ENCODE measurements around the gene CDCA4. TPM values are rescaled to one million over a fixed set of nuclear protein-coding genes. Genes with fewer than 3 reads are reported as not detected.
A peak's percentile ranks its signal among the peaks of the same experiment; 100 is the strongest.
"Not testable (repeated sequence)": the region's sequence is repeated elsewhere in the genome, so short reads cannot be mapped to it uniquely, and the experiment has no call there.

CDCA4 gene
- total and polyA plus RNA-seq, 4 experiments from 2014 or later, result 17.1 to 20.9 (median 18.9) TPM

DNA sequence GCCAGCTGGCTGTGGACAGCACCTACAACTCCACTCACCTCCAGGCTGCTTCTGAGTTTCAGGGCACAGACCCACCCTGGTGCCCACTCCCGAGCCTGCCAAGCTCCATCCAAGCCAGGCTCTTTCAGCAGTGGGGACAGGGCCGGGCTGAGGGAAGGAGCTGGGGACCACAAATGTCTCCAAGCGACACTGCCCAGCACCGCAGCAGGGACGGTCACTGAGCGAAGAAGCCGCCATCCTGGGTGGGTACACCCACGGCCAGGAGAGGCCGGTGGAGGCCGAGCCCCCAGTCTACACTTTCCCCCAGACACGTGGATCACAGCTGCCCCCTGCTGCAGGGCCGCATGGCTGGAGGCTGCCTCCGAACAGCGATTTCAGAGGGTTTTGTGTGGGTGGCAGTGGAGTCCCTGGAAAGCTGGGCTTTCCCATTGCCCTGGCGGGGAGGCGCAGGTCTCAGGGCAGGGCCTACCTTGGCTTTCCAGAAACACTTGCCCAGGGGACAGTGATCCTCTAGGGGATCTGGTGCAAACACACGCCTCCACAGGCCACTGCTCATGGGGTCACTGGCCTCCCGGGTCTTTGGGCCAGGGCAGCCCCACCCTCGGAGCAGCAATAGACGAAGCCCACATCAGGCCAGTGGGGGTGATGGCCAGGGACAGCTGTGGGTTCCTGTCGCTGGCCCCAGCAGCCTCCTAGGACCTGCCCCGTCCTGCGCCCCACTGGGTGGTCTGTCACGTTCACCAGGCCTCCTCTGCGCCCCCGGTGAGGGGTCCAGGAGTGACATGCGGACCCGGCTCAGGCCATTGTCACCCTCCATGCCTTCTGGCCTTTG is 45.6 kb upstream of the CDCA4 start:
- Mint-ChIP-seq H3K4me1 (peaks cover 33 to 87% (median 62%) of the 10 kb centered on the region in 4 donors), H3K4me3 (peak overlapping the region; percentile 66 to 97 (median 95)), H3K27me3 (no peaks in the 10 kb centered on the region), H3K27ac (peak overlapping the region; percentile 92 to 100 (median 99)), H3K36me3 (peaks cover 0 to 13% of the 10 kb centered on the region in 2 donors), H3K9me3 (no peaks in the 10 kb centered on the region)
- peak overlapping the region; percentile 93 for H3K27ac ChIP-seq (ENCODE audit: low read depth, low read length)
- CTCF ChIA-PET (ENCODE audit: partially characterized antibody), result interaction anchor here (0.8 to 12.3 kb wide), 6 partner anchors 7 to 91 kb away, joined by 3 to 163 read pairs (median 6); no protein-coding TSS in a partner anchor
- POLR2A ChIA-PET (ENCODE audit: partially characterized antibody), result interaction anchor here (0.9 to 12.5 kb wide), 18 partner anchors 8 to 415 kb away, joined by 3 to 230 read pairs (median 6); partner anchors contain the start of genes BRF1, CDCA4, CLBA1 and PACS2
- peaks cover 86% of the 10 kb centered on the region for H3K4me1 ChIP-seq (ENCODE audit: insufficient read depth, low read length)
- intact Hi-C loops (cut with micrococcal nuclease), result no loop called here
- no peaks in the 10 kb centered on the region for H3K27me3 ChIP-seq (ENCODE audit: insufficient read depth, low read length)
- H3K36me3 ChIP-seq (ENCODE audit: insufficient read depth, low read length), result no peaks in the 10 kb centered on the region
- H3K4me3 ChIP-seq (ENCODE audit: low read length in 2 of 2), result peak overlapping the region; percentile 89 to 97
- H3K9me3 ChIP-seq (ENCODE audit: control insufficient read depth in 1 of 2, low read length in 2 of 2), result no peaks in the 10 kb centered on the region
- no peak for DNase-seq

DNA sequence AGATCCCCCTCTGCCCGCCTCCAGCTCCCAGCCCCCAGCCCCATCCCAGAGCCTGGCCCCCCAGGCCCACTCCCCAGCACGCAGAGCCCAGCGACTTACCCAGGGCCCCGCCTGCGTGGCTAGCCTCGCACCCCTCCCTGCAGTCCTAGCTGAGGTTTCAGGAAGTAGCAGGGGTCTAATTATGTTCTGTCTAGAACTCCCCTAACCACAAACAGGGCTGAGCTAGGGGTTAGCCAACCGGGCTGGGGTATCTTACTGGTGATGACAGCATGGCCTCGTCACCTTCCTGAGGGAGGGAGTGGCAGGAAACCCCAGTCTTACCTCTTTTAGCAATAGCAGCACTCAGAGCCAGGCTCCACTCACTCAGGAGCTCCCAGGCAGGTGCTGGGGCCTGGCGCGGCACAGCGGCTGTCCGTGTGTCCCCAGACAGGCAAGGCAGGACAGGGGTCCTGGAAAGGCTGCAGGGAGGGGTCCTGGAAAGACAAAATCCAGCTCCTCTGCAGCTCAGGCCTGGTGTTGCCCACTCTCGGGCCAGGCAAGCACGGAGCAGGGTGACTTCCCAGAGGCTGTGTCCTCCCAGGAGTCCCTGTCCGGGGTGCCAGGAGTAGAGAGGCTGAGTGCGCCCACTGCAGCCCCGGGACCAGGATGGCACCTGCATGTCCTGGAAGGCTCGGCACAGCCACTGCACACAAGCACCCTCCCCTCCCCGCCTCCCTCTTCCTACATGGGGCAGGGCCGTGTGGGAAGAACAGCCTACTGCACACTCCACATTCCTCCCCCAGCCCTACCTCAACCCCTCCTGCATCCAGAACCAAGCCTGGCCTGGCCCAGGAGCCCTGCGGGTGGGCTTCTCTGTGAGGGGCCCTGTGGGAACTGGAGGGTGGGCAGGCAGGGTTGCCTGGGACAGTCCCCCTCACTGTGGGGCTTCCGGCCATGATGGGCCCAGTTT is 44.7 kb upstream of the CDCA4 start, which contains the start of gene GPR132:
TSS of gene GPR132 (minus strand) at position 151 of the 949 bp plus-strand sequence. CDS start 10,010 bp downstream, outside the sequence.
- Mint-ChIP-seq H3K9me3 (no peaks in the 10 kb centered on the region), H3K4me3 (peak within 1 kb of the TSS; percentile 89 to 97 (median 95)), H3K36me3 (peaks cover 0 to 13% of the 10 kb centered on the region in 2 donors), H3K4me1 (peaks cover 34 to 85% (median 62%) of the 10 kb centered on the region in 4 donors), H3K27ac (peak within 1 kb of the TSS; percentile 92 to 100 (median 99)), H3K27me3 (no peaks in the 10 kb centered on the region)
- Histone ChIP-seq H3K9me3 (ENCODE audit: control insufficient read depth in 1 of 2, low read length in 2 of 2) (no peaks in the 10 kb centered on the region), H3K36me3 (ENCODE audit: insufficient read depth, low read length) (no peaks in the 10 kb centered on the region), H3K4me1 (ENCODE audit: insufficient read depth, low read length) (peaks cover 91% of the 10 kb centered on the region), H3K27ac (ENCODE audit: low read depth, low read length) (peak within 1 kb of the TSS; percentile 93), H3K4me3 (ENCODE audit: low read length in 2 of 2) (peak within 1 kb of the TSS; percentile 89 to 97), H3K27me3 (ENCODE audit: insufficient read depth, low read length) (no peaks in the 10 kb centered on the region)
- ChIA-PET CTCF (ENCODE audit: partially characterized antibody) (interaction anchor here (0.8 to 12.3 kb wide), 8 partner anchors 10 to 90 kb away, joined by 3 to 163 read pairs (median 4); partner anchors contain the start of gene CDCA4), POLR2A (ENCODE audit: partially characterized antibody) (interaction anchor here (0.7 to 12.5 kb wide), 22 partner anchors 8 to 425 kb away, joined by 3 to 230 read pairs (median 6); partner anchors contain the start of genes BRF1, CDCA4, CLBA1 and PACS2)
- intact Hi-C loops (cut with micrococcal nuclease), result loop anchor here (1.0 to 2.0 kb wide), 3 partner anchors 21 to 425 kb away; partner anchors contain the start of genes CDCA4 and TEDC1
- peak; percentile 93 to 99 (median 96) for DNase-seq

DNA sequence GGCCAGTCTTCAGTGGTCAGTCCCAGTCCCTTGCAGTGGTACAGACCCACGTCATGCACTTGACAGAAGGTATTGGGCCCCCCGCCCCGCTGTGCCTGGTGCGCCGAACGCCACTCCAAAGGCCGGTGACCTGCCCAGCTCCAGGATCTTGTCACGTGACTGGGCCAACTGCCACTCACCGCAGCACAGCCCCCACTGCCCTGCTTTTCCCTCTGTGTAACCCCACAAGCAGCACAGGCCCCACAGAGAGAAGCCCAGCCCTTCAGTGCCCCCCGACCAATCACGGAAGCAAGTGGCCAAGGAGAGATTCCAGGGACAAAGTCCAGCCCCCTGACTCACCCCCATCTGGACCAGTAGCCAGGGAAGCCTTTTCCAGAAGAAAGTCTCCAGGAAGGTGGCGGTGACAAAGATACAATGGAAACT is 43.8 kb upstream of the CDCA4 start:
- CTCF ChIA-PET (ENCODE audit: partially characterized antibody), result interaction anchor here (0.8 to 12.3 kb wide), 7 partner anchors 11 to 89 kb away, joined by 3 to 163 read pairs (median 5); no protein-coding TSS in a partner anchor
- peak overlapping the region; percentile 93 for H3K27ac ChIP-seq (ENCODE audit: low read depth, low read length)
- no peaks in the 10 kb centered on the region for H3K9me3 ChIP-seq (ENCODE audit: control insufficient read depth in 1 of 2, low read length in 2 of 2)
- peaks cover 91% of the 10 kb centered on the region for H3K4me1 ChIP-seq (ENCODE audit: insufficient read depth, low read length)
- intact Hi-C loops (cut with micrococcal nuclease), result loop anchor here (1.0 to 2.0 kb wide), 3 partner anchors 22 to 426 kb away; partner anchors contain the start of genes CDCA4 and TEDC1
- POLR2A ChIA-PET (ENCODE audit: partially characterized antibody), result interaction anchor here (0.9 to 12.5 kb wide), 16 partner anchors 10 to 417 kb away, joined by 3 to 230 read pairs (median 8); partner anchors contain the start of genes BRF1, CDCA4, CLBA1 and PACS2
- H3K36me3 Mint-ChIP-seq, result peaks cover under 1 to 13% of the 10 kb centered on the region in 2 donors
- peak in 2 of 5 donors; percentile 22 to 61 for DNase-seq
- no peaks in the 10 kb centered on the region for H3K27me3 ChIP-seq (ENCODE audit: insufficient read depth, low read length)
- no peaks in the 10 kb centered on the region for H3K27me3 Mint-ChIP-seq
- H3K4me1 Mint-ChIP-seq, result peaks cover 35 to 85% (median 62%) of the 10 kb centered on the region in 4 donors
- peak overlapping the region; percentile 92 to 100 (median 99) for H3K27ac Mint-ChIP-seq
- H3K9me3 Mint-ChIP-seq, result no peaks in the 10 kb centered on the region
- peak overlapping the region; percentile 89 to 97 for H3K4me3 ChIP-seq (ENCODE audit: low read length in 2 of 2)
- H3K4me3 Mint-ChIP-seq, result peak overlapping the region; percentile 89 to 97 (median 95)
- H3K36me3 ChIP-seq (ENCODE audit: insufficient read depth, low read length), result no peaks in the 10 kb centered on the region

DNA sequence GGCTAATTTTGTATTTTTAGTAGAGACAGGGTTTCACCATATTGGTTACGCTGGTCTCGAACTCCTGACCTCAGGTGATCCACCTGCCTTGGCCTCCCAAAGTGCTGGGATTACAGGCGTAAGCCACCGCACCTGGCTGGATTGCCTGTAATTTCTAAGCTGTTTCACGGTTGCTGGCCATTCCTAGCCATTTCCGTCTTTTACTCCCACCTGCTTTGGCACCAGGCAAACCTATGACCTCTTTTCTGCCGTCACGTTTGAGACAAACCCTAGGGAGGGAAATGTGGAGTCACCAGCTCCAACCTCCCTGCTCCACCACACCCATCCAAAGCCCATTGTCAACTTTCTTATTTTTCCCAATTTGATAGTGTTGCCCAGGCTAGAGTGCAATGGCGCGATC is 43.1 kb upstream of the CDCA4 start:
- no peaks in the 10 kb centered on the region for H3K36me3 ChIP-seq (ENCODE audit: insufficient read depth, low read length)
- peaks cover 38 to 87% (median 64%) of the 10 kb centered on the region in 4 donors for H3K4me1 Mint-ChIP-seq

DNA sequence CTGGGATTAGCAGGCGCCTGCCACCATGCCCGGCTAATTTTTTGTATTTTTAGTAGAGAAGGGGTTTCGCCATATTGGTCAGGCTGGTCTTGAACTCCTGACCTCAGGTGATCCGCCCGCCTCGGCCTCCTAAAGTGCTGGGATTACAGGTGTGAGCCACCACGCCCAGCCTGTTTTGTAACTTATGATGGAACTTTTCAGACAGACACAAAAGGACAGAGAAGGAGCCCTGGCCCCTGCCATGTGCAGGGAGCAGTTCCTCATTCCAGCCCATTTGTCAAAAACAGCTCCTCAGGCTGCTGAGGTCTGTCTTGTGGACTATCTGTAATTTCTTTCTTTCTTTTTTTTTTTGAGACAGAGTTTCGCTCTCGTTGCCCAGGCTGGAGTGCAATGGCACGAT is 42.6 kb upstream of the CDCA4 start:
- peak overlapping the region; percentile 89 to 97 (median 95) for H3K4me3 Mint-ChIP-seq
- H3K36me3 ChIP-seq (ENCODE audit: insufficient read depth, low read length); H3K27me3 ChIP-seq (ENCODE audit: insufficient read depth, low read length); H3K9me3 Mint-ChIP-seq; DNase-seq; H3K27me3 Mint-ChIP-seq; intact Hi-C loops (cut with micrococcal nuclease); H3K9me3 ChIP-seq (ENCODE audit: control insufficient read depth in 1 of 2, low read length in 2 of 2): not testable (repeated sequence)
- peaks cover 7 to 22% of the 10 kb centered on the region in 2 donors for H3K36me3 Mint-ChIP-seq
- ChIA-PET CTCF (ENCODE audit: partially characterized antibody) (interaction anchor here (1.0 to 12.3 kb wide), 4 partner anchors 17 to 88 kb away, joined by 3 to 163 read pairs (median 6); no protein-coding TSS in a partner anchor), POLR2A (ENCODE audit: partially characterized antibody) (interaction anchor here (1.1 to 12.5 kb wide), 9 partner anchors 10 to 78 kb away, joined by 3 to 230 read pairs (median 19); partner anchors contain the start of genes CDCA4 and CLBA1)
- Histone ChIP-seq H3K27ac (ENCODE audit: low read depth, low read length) (peak overlapping the region; percentile 93), H3K4me1 (ENCODE audit: insufficient read depth, low read length) (peaks cover 92% of the 10 kb centered on the region), H3K4me3 (ENCODE audit: low read length in 2 of 2) (peak overlapping the region in 1 of 2 donors; percentile 33)
- H3K27ac Mint-ChIP-seq, result peak overlapping the region; percentile 92 to 100 (median 99)
- H3K4me1 Mint-ChIP-seq, result peaks cover 35 to 86% (median 63%) of the 10 kb centered on the region in 4 donors

More for the DNA sequence above, 43.1 kb upstream of the CDCA4 start:
- CTCF ChIA-PET (ENCODE audit: partially characterized antibody), result interaction anchor here (1.0 to 12.3 kb wide), 4 partner anchors 18 to 89 kb away, joined by 3 to 163 read pairs (median 6); no protein-coding TSS in a partner anchor
- peak overlapping the region; percentile 92 to 100 (median 99) for H3K27ac Mint-ChIP-seq
- no peaks in the 10 kb centered on the region for H3K27me3 ChIP-seq (ENCODE audit: insufficient read depth, low read length)
- no peaks in the 10 kb centered on the region for H3K9me3 Mint-ChIP-seq
- H3K4me3 Mint-ChIP-seq, result peak overlapping the region; percentile 89 to 97 (median 95)
- no peak for DNase-seq
- H3K27me3 Mint-ChIP-seq, result no peaks in the 10 kb centered on the region
- H3K27ac ChIP-seq (ENCODE audit: low read depth, low read length), result peak overlapping the region; percentile 93
- H3K4me3 ChIP-seq (ENCODE audit: low read length in 2 of 2), result peak overlapping the region; percentile 17 to 97
- H3K4me1 ChIP-seq (ENCODE audit: insufficient read depth, low read length), result peaks cover 92% of the 10 kb centered on the region
- H3K9me3 ChIP-seq (ENCODE audit: control insufficient read depth in 1 of 2, low read length in 2 of 2), result no peaks in the 10 kb centered on the region
- peaks cover 7 to 20% of the 10 kb centered on the region in 2 donors for H3K36me3 Mint-ChIP-seq
- POLR2A ChIA-PET (ENCODE audit: partially characterized antibody), result interaction anchor here (1.3 to 12.5 kb wide), 8 partner anchors 11 to 79 kb away, joined by 3 to 230 read pairs (median 23); partner anchors contain the start of genes CDCA4 and CLBA1
- intact Hi-C loops (cut with micrococcal nuclease), result loop anchor here (2.0 kb wide), 1 partner anchor 427 kb away; the partner anchor contains the start of gene TEDC1

DNA sequence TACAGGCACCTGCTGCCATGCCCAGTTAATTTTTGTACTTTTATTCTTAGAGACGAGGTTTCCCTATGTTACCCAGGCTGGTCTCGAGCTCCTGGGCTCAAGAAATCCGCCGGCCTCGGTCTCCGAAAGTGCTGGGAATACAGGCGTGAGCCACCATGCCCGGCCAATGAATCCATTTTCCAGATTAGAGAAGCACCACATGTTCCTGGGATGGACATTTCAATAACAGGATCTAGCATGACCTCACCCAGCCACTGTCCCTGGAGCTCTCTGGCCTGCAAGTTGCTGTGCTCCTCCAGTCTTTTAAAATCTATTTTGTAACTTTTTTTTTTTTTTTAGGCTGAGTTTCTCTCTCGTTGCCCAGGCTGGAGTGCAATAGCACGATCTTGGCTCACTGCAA is 42.2 kb upstream of the CDCA4 start:
- CTCF ChIA-PET (ENCODE audit: partially characterized antibody), result interaction anchor here (0.7 to 12.3 kb wide), 5 partner anchors 9 to 86 kb away, joined by 3 to 163 read pairs (median 4); no protein-coding TSS in a partner anchor
- peaks cover 7 to 26% of the 10 kb centered on the region in 2 donors for H3K36me3 Mint-ChIP-seq
- intact Hi-C loops (cut with micrococcal nuclease), result no loop called here

More for the DNA sequence above, 42.2 kb upstream of the CDCA4 start:
- Mint-ChIP-seq H3K27ac (peak overlapping the region; percentile 92 to 100 (median 98)), H3K4me3 (peak overlapping the region; percentile 89 to 97 (median 95)), H3K4me1 (peaks cover 35 to 88% (median 65%) of the 10 kb centered on the region in 4 donors), H3K27me3 (no peaks in the 10 kb centered on the region), H3K9me3 (no peaks in the 10 kb centered on the region)
- H3K36me3 ChIP-seq (ENCODE audit: insufficient read depth, low read length), result no peaks in the 10 kb centered on the region
- no peak for DNase-seq
- H3K27ac ChIP-seq (ENCODE audit: low read depth, low read length), result peak overlapping the region; percentile 93
- H3K27me3 ChIP-seq (ENCODE audit: insufficient read depth, low read length), result no peaks in the 10 kb centered on the region
- POLR2A ChIA-PET (ENCODE audit: partially characterized antibody), result interaction anchor here (1.1 to 12.5 kb wide), 8 partner anchors 12 to 418 kb away, joined by 3 to 230 read pairs (median 16); partner anchors contain the start of gene CDCA4
- peak overlapping the region in 1 of 2 donors; percentile 33 for H3K4me3 ChIP-seq (ENCODE audit: low read length in 2 of 2)
- no peaks in the 10 kb centered on the region for H3K9me3 ChIP-seq (ENCODE audit: control insufficient read depth in 1 of 2, low read length in 2 of 2)
- H3K4me1 ChIP-seq (ENCODE audit: insufficient read depth, low read length), result peaks cover 89% of the 10 kb centered on the region

All from CD4-positive, alpha-beta memory T cell (primary cell).